Activated CD4-positive, alpha-beta T cell treated with anti-CD3 and anti-CD28 coated beads for 4 hours (primary cell): ENCODE data around the gene UNC45B.
"Not testable (repeated sequence)": the region's sequence is repeated elsewhere in the genome, so short reads cannot be mapped to it uniquely, and the experiment has no call there.

Experiments
- DNase-seq, 2 donors: peaks; one replicate each; pipeline ENCODE4 v3.0.0-alpha.2; 2020

UNC45B gene

GRCh38 chr17:35224436-35224835, 76.8 kb downstream of the UNC45B start:
- DNase-seq, result no peak

GRCh38 chr17:35227546-35227945, 79.9 kb downstream of the UNC45B start:
- DNase-seq, result no peak

GRCh38 chr17:35229638-35230037, 82.0 kb downstream of the UNC45B start:
- no peak for DNase-seq

GRCh38 chr17:35234315-35234714, 86.7 kb downstream of the UNC45B start:
- not testable (repeated sequence) for DNase-seq

GRCh38 chr17:35235289-35235688, 87.7 kb downstream of the UNC45B start:
- DNase-seq, result no peak

GRCh38 chr17:35235917-35236316, 88.3 kb downstream of the UNC45B start:
- no peak for DNase-seq

GRCh38 chr17:35236821-35237220, 89.2 kb downstream of the UNC45B start:
- no peak for DNase-seq

- no peak for DNase-seq
Measured at GRCh38 chr17:35238821-35239220, 91.2 kb downstream of the UNC45B start.
